ENCODE measurements around the gene PRR7. TPM values are rescaled to one million over a fixed set of nuclear protein-coding genes. Genes with fewer than 3 reads are reported as not detected.
A peak's percentile ranks its signal among the peaks of the same experiment; 100 is the strongest.

Gene PRR7
- total and polyA plus RNA-seq, 4 donors, result 0.17 to 1.4 (median 0.49) TPM

GRCh38 chr5:177430140-177430951 is 16.3 kb upstream of the PRR7 start:
- Histone ChIP-seq H3K27ac (ENCODE audit: low read depth in 1 of 2, low read length in 2 of 2) (peak overlapping the region; percentile 44 to 57), H3K36me3 (ENCODE audit: control insufficient read depth in 4 of 4, insufficient read depth in 3 of 4, low read depth in 1 of 4, low read length in 3 of 4) (peaks cover 6 to 17% (median 8%) of the 10 kb centered on the region in 4 donors), H3K9ac (ENCODE audit: low read depth in 1 of 2, low read length in 2 of 2) (no peak overlapping the region), H3K9me3 (ENCODE audit: control insufficient read depth in 4 of 4, low read length in 3 of 4) (no peaks in the 10 kb centered on the region), H3K4me1 (ENCODE audit: control insufficient read depth in 4 of 4, insufficient read depth in 4 of 4, low read length in 3 of 4) (peaks cover 3 to 22% (median 16%) of the 10 kb centered on the region in 4 donors), H3K4me3 (ENCODE audit: low read depth in 1 of 3, low read length in 3 of 3) (no peak overlapping the region), H3K27me3 (ENCODE audit: control insufficient read depth in 4 of 4, insufficient read depth in 4 of 4, low read length in 3 of 4) (no peaks in the 10 kb centered on the region)
- no peak for DNase-seq (ENCODE audit: low spot score)
- TF ChIP-seq RAD21 (IDR thresholded peaks at IDR 0.05) (no peak), YY1 (IDR thresholded peaks at IDR 0.05) (no peak), GABPA (IDR thresholded peaks at IDR 0.05 in 1 of 2, conservative IDR thresholded peaks at IDR 0.05 in 1 of 2) (no peak), EGR1 (IDR thresholded peaks at IDR 0.05; ENCODE audit: low read depth in 2 of 2) (no peak), FOXA2 (IDR thresholded peaks at IDR 0.05) (no peak), HNF4A (conservative IDR thresholded peaks at IDR 0.05) (no peak), HNF4G (IDR thresholded peaks at IDR 0.05) (no peak), ZBTB33 (IDR thresholded peaks at IDR 0.05) (no peak), NR2F2 (IDR thresholded peaks at IDR 0.05) (no peak), RXRA (IDR thresholded peaks at IDR 0.05) (no peak), JUND (IDR thresholded peaks at IDR 0.05) (no peak), FOXA1 (IDR thresholded peaks at IDR 0.05) (no peak)
- 89% methylated on average over 26 of the region's 26 CpGs for WGBS

DNA sequence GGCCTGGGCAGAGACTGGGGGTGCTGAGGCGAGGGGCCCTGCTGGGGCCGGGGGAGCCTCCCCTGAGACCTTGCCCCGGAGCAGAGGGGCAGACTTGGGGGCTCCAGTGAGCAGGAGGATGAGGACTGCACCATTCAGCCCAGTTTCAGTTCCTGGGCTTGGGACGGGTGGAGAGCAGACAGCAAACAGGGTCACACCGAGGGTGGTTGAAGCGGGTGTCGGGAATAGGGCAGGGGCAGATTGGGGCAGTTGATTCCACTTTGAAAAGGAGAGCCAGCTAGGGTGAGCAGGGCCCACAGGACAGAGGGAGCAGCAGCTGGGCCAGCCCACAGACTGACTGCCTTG is 15.7 kb upstream of the PRR7 start:
- WGBS, result 81% methylated on average over 7 of the region's 7 CpGs
- peaks cover 0 to 18% (median 12%) of the 10 kb centered on the region in 4 donors for H3K4me1 ChIP-seq (ENCODE audit: control insufficient read depth in 4 of 4, insufficient read depth in 4 of 4, low read length in 3 of 4)
- no peak overlapping the region for H3K4me3 ChIP-seq (ENCODE audit: low read depth in 1 of 3, low read length in 3 of 3)
- H3K9ac ChIP-seq (ENCODE audit: low read depth in 1 of 2, low read length in 2 of 2), result no peak overlapping the region
- H3K9me3 ChIP-seq (ENCODE audit: control insufficient read depth in 4 of 4, low read length in 3 of 4), result no peaks in the 10 kb centered on the region
- peak overlapping the region; percentile 42 to 57 for H3K27ac ChIP-seq (ENCODE audit: low read depth in 1 of 2, low read length in 2 of 2)
- DNase-seq (ENCODE audit: low spot score), result no peak
- H3K36me3 ChIP-seq (ENCODE audit: control insufficient read depth in 4 of 4, insufficient read depth in 3 of 4, low read depth in 1 of 4, low read length in 3 of 4), result peaks cover 6 to 20% (median 10%) of the 10 kb centered on the region in 4 donors
- no peaks in the 10 kb centered on the region for H3K27me3 ChIP-seq (ENCODE audit: control insufficient read depth in 4 of 4, insufficient read depth in 4 of 4, low read length in 3 of 4)
- TF ChIP-seq EGR1 (IDR thresholded peaks at IDR 0.05; ENCODE audit: low read depth in 2 of 2), result no peak
- TF ChIP-seq HNF4A (conservative IDR thresholded peaks at IDR 0.05), result no peak
- TF ChIP-seq, protein P1, sequence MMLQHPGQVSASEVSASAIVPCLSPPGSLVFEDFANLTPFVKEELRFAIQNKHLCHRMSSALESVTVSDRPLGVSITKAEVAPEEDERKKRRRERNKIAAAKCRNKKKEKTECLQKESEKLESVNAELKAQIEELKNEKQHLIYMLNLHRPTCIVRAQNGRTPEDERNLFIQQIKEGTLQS (IDR thresholded peaks at IDR 0.05), result no peak
- no peak for TF ChIP-seq RXRA (IDR thresholded peaks at IDR 0.05)
- TF ChIP-seq CTCF (IDR thresholded peaks at IDR 0.05; ENCODE audit: low read depth, low read length, missing input control), result no peak
- no peak for TF ChIP-seq HNF4G (IDR thresholded peaks at IDR 0.05)

All from liver (tissue), 9 donors.